Adrenal gland (tissue), 12 donors: Measurements from ENCODE around the gene MS4A10. TPM values are rescaled to one million over a fixed set of nuclear protein-coding genes. Genes with fewer than 3 reads are reported as not detected.

Source experiments
- DNase-seq, 7 donors: peaks; one replicate each; pipeline ENCODE4 v3.0.0-alpha.2; 2019 to 2020
- H3K27ac ChIP-seq, 5 donors: fragments of 200-600 bp; sonication (generic) in 4 of 5; 1 replicate in 3 of 5; 2 replicates in 2 of 5; pipeline versions ENCODE4 v1.5.1 to v1.8.0; 2016 to 2020; ENCODE audit warnings: mild to moderate bottlenecking in 1 of 5
- H3K27me3 ChIP-seq: fragments of 200-600 bp; 2 replicates; pipeline ENCODE4 v1.8.0; 2021
- H3K36me3 ChIP-seq, 2 donors: fragments of 200-600 bp; replicated peaks in 1 of 2; 1 replicate in 1 of 2; 2 replicates in 1 of 2; pipeline versions ENCODE4 v1.5.1 to v1.8.0; 2018 to 2022
- H3K4me1 ChIP-seq, 2 donors: fragments of 200-600 bp; replicated peaks in 1 of 2; 1 replicate in 1 of 2; 2 replicates in 1 of 2; pipeline versions ENCODE4 v1.5.1 to v1.8.0; 2018 to 2021
- H3K4me3 ChIP-seq, 4 donors: fragments of 200-600 bp; sonication (generic) in 3 of 4; one replicate each; pipeline ENCODE4 v1.5.1; 2016 to 2018
- H3K9me3 ChIP-seq, 3 donors: fragments of 200-600 bp; sonication (generic) in 1 of 3; replicated peaks in 1 of 3; 1 replicate in 2 of 3; 2 replicates in 1 of 3; pipeline versions ENCODE4 v1.5.1 to v1.8.0; 2016 to 2021
- POLR2A ChIP-seq, 2 donors: fragments of 450-650 bp; IDR thresholded peaks; one replicate each; pipeline ENCODE4 v1.6.1; 2017; ENCODE audit warnings: antibody characterized with exemption in 2 of 2, mild to moderate bottlenecking in 2 of 2, moderate library complexity in 1 of 2
- WGBS, 4 donors: extraction: QIAGEN DNeasy Blood & Tissue Kit in 2 of 4; methylation state at CpG; one replicate each; pipeline versions ENCODE4 v1.1.5 to v1.1.7; 2013 to 2017; 5-methylcytosine and 5-hydroxymethylcytosine counted together
- intact Hi-C, 2 donors: fragments of 100-400 bp; cut with DNase I; formaldehyde crosslinking; loops; one replicate each; pipeline versions ENCODE4 v1.14.1 to v1.15.0; 2022 to 2023
- polyA plus RNA-seq, 3 donors: library from polyadenylated mRNA; stranded (reverse); fragments of 200-250 nt in 2 of 3; fragments of 350-450 nt in 1 of 3; fragmentation: Illumina TruSeq in 1 of 3; extraction: RNeasy Lipid Tissue Mini Kit (QIAGEN cat#74804) in 1 of 3; gene quantifications; one replicate each; pipeline ENCODE4 v1.2.3, GENCODE V29; 2013 to 2014
- total RNA-seq, 9 donors: library from RNA; depleted of rRNA in 4 of 9; stranded (reverse); fragments of >200 nt in 4 of 9; fragments of 120-200 nt in 1 of 9; fragmentation: NEBNext Ultra II Directional in 1 of 9; extraction: Animal tissue kit (Norgen Biotek cat#: 25700) in 1 of 9; gene quantifications; one replicate each; pipeline versions ENCODE4 v1.1.0 to v1.2.4, GENCODE V29; 2013 to 2023
- TF ChIP-seq, protein P1 (sequence below), 6 experiments: fragments of 450-650 bp in 4 of 6; fragments of 200-600 bp in 2 of 6; sonication (generic) in 1 of 6; IDR thresholded peaks; 1 replicate in 5 of 6; 2 replicates in 1 of 6; pipeline versions ENCODE4 v1.5.1 to v1.8.0; 2016 to 2021; ENCODE audit warnings: antibody characterized with exemption in 6 of 6, mild to moderate bottlenecking in 2 of 6, moderate library complexity in 1 of 6
- donor health status: healthy with polysubstance abuse.
- donor health status: Bipolar disorder and iron deficiency.
- donor health status: DM: yes; HTN: yes; CAD: no.
- donor health status: DM: no; HTN: no; CAD: no.
- donor health status: DM: no; HTN: no; CAD: no.
- donor health status: DM: yes; HTN: yes; CAD: no.

The MS4A10 gene
- total and polyA plus RNA-seq, 12 donors = not detected

- H3K36me3 ChIP-seq = no peaks in the 10 kb centered on the region
- no peak for TF ChIP-seq POLR2A (IDR thresholded peaks at IDR 0.05)
- TF ChIP-seq, protein P1, sequence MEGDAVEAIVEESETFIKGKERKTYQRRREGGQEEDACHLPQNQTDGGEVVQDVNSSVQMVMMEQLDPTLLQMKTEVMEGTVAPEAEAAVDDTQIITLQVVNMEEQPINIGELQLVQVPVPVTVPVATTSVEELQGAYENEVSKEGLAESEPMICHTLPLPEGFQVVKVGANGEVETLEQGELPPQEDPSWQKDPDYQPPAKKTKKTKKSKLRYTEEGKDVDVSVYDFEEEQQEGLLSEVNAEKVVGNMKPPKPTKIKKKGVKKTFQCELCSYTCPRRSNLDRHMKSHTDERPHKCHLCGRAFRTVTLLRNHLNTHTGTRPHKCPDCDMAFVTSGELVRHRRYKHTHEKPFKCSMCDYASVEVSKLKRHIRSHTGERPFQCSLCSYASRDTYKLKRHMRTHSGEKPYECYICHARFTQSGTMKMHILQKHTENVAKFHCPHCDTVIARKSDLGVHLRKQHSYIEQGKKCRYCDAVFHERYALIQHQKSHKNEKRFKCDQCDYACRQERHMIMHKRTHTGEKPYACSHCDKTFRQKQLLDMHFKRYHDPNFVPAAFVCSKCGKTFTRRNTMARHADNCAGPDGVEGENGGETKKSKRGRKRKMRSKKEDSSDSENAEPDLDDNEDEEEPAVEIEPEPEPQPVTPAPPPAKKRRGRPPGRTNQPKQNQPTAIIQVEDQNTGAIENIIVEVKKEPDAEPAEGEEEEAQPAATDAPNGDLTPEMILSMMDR (IDR thresholded peaks at IDR 0.05) = no peak
Measured at GRCh38 chr11:60838132-60838531, 53.0 kb downstream of the MS4A10 start.

GRCh38 chr11:60840470-60841430 lies 55.6 kb downstream of the MS4A10 start:
- TF ChIP-seq, protein P1 (IDR thresholded peaks at IDR 0.05) = no peak
- TF ChIP-seq POLR2A (IDR thresholded peaks at IDR 0.05) = no peak
- peak in 3 of 7 donors; percentile 24 to 69 (median 25) for DNase-seq
- Histone ChIP-seq H3K4me3 (peak overlapping the region in 1 of 4 donors; percentile 86), H3K27me3 (no peaks in the 10 kb centered on the region), H3K36me3 (no peaks in the 10 kb centered on the region), H3K9me3 (no peaks in the 10 kb centered on the region), H3K4me1 (peaks cover 17 to 39% of the 10 kb centered on the region in 2 donors), H3K27ac (peak overlapping the region in 3 of 5 donors; percentile 33 to 85 (median 84))
- WGBS, 4 donors = 67 to 78% (median 74%) methylated on average over 13 to 14 of the region's 14 CpGs
- intact Hi-C loops = no loop called here

More at GRCh38 chr11:60838132-60838531, 53.0 kb downstream of the MS4A10 start:
- intact Hi-C loops = no loop called here
- H3K4me1 ChIP-seq = peaks cover 5 to 16% of the 10 kb centered on the region in 2 donors
- no peak for DNase-seq
- no peak overlapping the region for H3K4me3 ChIP-seq
- H3K27me3 ChIP-seq = no peaks in the 10 kb centered on the region
- 69 to 87% (median 80%) methylated on average over 5 to 7 of the region's 7 CpGs for WGBS, 4 donors
- no peak overlapping the region for H3K27ac ChIP-seq
- H3K9me3 ChIP-seq = no peaks in the 10 kb centered on the region

GRCh38 chr11:60841797-60842667 lies 56.9 kb downstream of the MS4A10 start, which contains the start of gene CCDC86:
Gene CCDC86, plus strand, starts transcription at chr11:60842113. Its CDS starts 12 bp downstream, at chr11:60842125.
- peak in 1 of 2 donors; percentile 50 for TF ChIP-seq POLR2A (IDR thresholded peaks at IDR 0.05)
- TF ChIP-seq, protein P1 (IDR thresholded peaks at IDR 0.05) = no peak
- Histone ChIP-seq H3K4me3 (peak within 1 kb of the TSS; percentile 49 to 86 (median 82)), H3K4me1 (peaks cover 17 to 39% of the 10 kb centered on the region in 2 donors), H3K27me3 (no peaks in the 10 kb centered on the region), H3K9me3 (no peaks in the 10 kb centered on the region), H3K36me3 (no peaks in the 10 kb centered on the region), H3K27ac (peak within 1 kb of the TSS; percentile 31 to 85 (median 68))
- WGBS, 4 donors = 0 to 1% (median 0%) methylated on average over 7 to 57 of the region's 57 CpGs
- intact Hi-C loops = no loop called here
- peak; percentile 97 to 99 (median 98) for DNase-seq
